ENCODE measurements around the gene CISTR. TPM values are rescaled to one million over a fixed set of nuclear protein-coding genes. Genes with fewer than 3 reads are reported as not detected.

CISTR gene
- total and polyA plus RNA-seq, 2 donors (not counting 1 experiment from before 2014, with no cell fraction given), result not detected

DNA sequence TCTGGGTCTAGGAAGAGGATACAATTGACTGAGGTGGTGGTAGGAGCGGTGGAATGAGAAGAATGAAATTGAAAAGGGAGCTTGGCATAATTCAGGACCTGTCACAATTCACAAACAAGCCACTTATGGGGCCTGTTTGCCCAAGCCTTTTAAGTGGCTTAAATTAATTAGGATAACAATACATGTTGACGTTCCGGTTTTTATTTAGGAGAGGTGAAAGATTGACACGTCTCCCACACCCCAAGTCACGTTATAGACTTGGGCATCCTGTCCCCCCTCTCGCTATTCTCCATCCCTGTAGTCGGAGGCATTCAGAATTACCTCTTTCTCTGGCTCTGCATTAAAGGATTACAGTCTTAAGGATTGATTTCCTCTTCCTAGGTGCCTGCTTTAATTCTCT, 23.6 kb downstream of the CISTR start:
- intact Hi-C loops (cut with micrococcal nuclease), result loop anchor here (5.0 to 10.0 kb wide), 2 partner anchors 276 to 487 kb away; partner anchors contain the start of gene PCBP2
- Mint-ChIP-seq H3K4me1 (peaks cover 22% of the 10 kb centered on the region), H3K27ac (peak overlapping the region; percentile 82), H3K4me3 (peak overlapping the region; percentile 91), H3K27me3 (peaks cover 17% of the 10 kb centered on the region), H3K9me3 (ENCODE audit: insufficient read depth) (no peaks in the 10 kb centered on the region)
- H3K9me3 ChIP-seq (ENCODE audit: control extremely low read depth in 1 of 3, control insufficient read depth in 2 of 3, insufficient read depth in 1 of 3, low read length in 2 of 3), result peaks cover 0 to 1% (median 0%) of the 10 kb centered on the region in 3 donors
- POLR2A ChIA-PET, result interaction anchor here (0.6 kb wide), 1 partner anchor 13 kb away, joined by 6 read pairs; no protein-coding TSS in a partner anchor
- H3K4me1 ChIP-seq (ENCODE audit: control insufficient read depth in 2 of 2, insufficient read depth in 2 of 2, low read length in 2 of 2), result peaks cover 13 to 21% of the 10 kb centered on the region in 2 donors
- H4K20me1 ChIP-seq (ENCODE audit: control insufficient read depth, insufficient read depth, low read length, poor library complexity, severe bottlenecking), result peaks cover 12% of the 10 kb centered on the region
- DNase-seq, result no peak
- H3K79me2 ChIP-seq (ENCODE audit: control insufficient read depth, insufficient read depth, low read length), result peaks cover 19% of the 10 kb centered on the region
- H2AFZ ChIP-seq (ENCODE audit: insufficient read depth, low read depth, low read length, poor library complexity, severe bottlenecking), result peak overlapping the region; percentile 86
- H3K4me3 ChIP-seq (ENCODE audit: control extremely low read depth in 1 of 5, extremely low read depth in 1 of 5, insufficient read depth in 1 of 5, low read depth in 2 of 5, low read length in 4 of 5), result peak overlapping the region in 3 of 5 experiments; percentile 81 to 88 (median 85)
- no peak for ATAC-seq (ENCODE audit: low read depth)
- H3K9ac ChIP-seq (ENCODE audit: low read length), result peak overlapping the region; percentile 71
- CTCF ChIA-PET, result interaction anchor here (0.6 to 17.5 kb wide), 8 partner anchors 17 to 64 kb away, joined by 3 to 254 read pairs (median 4); partner anchors contain the start of gene CISTR
- H3K4me2 ChIP-seq (replicated peaks; ENCODE audit: low read depth, low read length, poor library complexity, severe bottlenecking), result peak overlapping the region; percentile 80
- WGBS (ENCODE audit: insufficient coverage), result no CpG with 5 or more reads among the region's 7 CpGs
- peak overlapping the region; percentile 60 to 61 for H3K27ac ChIP-seq (ENCODE audit: low read length in 2 of 2)
- peaks cover 2 to 23% of the 10 kb centered on the region in 2 experiments for H3K36me3 ChIP-seq (replicated peaks in 1 of 2; ENCODE audit: control extremely low read depth in 1 of 2, control insufficient read depth in 1 of 2, extremely low read depth in 1 of 2, insufficient read depth in 2 of 2, low read length in 1 of 2)
- no peak for TF ChIP-seq EZH2 (IDR thresholded peaks at IDR 0.05; ENCODE audit: borderline replicate concordance, insufficient read depth, low read depth, low read length, poor library complexity, severe bottlenecking)
- TF ChIP-seq, protein P1, sequence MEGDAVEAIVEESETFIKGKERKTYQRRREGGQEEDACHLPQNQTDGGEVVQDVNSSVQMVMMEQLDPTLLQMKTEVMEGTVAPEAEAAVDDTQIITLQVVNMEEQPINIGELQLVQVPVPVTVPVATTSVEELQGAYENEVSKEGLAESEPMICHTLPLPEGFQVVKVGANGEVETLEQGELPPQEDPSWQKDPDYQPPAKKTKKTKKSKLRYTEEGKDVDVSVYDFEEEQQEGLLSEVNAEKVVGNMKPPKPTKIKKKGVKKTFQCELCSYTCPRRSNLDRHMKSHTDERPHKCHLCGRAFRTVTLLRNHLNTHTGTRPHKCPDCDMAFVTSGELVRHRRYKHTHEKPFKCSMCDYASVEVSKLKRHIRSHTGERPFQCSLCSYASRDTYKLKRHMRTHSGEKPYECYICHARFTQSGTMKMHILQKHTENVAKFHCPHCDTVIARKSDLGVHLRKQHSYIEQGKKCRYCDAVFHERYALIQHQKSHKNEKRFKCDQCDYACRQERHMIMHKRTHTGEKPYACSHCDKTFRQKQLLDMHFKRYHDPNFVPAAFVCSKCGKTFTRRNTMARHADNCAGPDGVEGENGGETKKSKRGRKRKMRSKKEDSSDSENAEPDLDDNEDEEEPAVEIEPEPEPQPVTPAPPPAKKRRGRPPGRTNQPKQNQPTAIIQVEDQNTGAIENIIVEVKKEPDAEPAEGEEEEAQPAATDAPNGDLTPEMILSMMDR (IDR thresholded peaks at IDR 0.05), result no peak
- no peaks in the 10 kb centered on the region for H3K27me3 ChIP-seq (replicated peaks in 1 of 4; ENCODE audit: control extremely low read depth in 1 of 4, control insufficient read depth in 3 of 4, insufficient read depth in 4 of 4, low read length in 3 of 4)

Data from B cell (primary cell).